ENCODE data around the gene SAMD3. TPM values are rescaled to one million over a fixed set of nuclear protein-coding genes. Genes with fewer than 3 reads are reported as not detected.

The SAMD3 gene
- total and polyA plus RNA-seq, 4 donors, result 0.08 to 4.3 (median 1.2) TPM

- 89% methylated on average over 1 of the region's 1 CpG for WGBS
- no peak for DNase-seq (ENCODE audit: low spot score)
- H3K9ac ChIP-seq (ENCODE audit: low read depth in 1 of 2, low read length in 2 of 2), result no peak overlapping the region
Observed at GRCh38 chr6:130259140-130259539, 36.4 kb upstream of the SAMD3 start.

More at GRCh38 chr6:130259140-130259539, 36.4 kb upstream of the SAMD3 start:
- Histone ChIP-seq H3K9me3 (ENCODE audit: control insufficient read depth in 4 of 4, low read length in 3 of 4) (no peaks in the 10 kb centered on the region), H3K4me3 (ENCODE audit: low read depth in 1 of 3, low read length in 3 of 3) (no peak overlapping the region), H3K36me3 (ENCODE audit: control insufficient read depth in 4 of 4, insufficient read depth in 3 of 4, low read depth in 1 of 4, low read length in 3 of 4) (no peaks in the 10 kb centered on the region), H3K4me1 (ENCODE audit: control insufficient read depth in 4 of 4, insufficient read depth in 4 of 4, low read length in 3 of 4) (no peaks in the 10 kb centered on the region), H3K27me3 (ENCODE audit: control insufficient read depth in 4 of 4, insufficient read depth in 4 of 4, low read length in 3 of 4) (no peaks in the 10 kb centered on the region), H3K27ac (ENCODE audit: low read depth in 1 of 2, low read length in 2 of 2) (no peak overlapping the region)
- TF ChIP-seq, protein P1, sequence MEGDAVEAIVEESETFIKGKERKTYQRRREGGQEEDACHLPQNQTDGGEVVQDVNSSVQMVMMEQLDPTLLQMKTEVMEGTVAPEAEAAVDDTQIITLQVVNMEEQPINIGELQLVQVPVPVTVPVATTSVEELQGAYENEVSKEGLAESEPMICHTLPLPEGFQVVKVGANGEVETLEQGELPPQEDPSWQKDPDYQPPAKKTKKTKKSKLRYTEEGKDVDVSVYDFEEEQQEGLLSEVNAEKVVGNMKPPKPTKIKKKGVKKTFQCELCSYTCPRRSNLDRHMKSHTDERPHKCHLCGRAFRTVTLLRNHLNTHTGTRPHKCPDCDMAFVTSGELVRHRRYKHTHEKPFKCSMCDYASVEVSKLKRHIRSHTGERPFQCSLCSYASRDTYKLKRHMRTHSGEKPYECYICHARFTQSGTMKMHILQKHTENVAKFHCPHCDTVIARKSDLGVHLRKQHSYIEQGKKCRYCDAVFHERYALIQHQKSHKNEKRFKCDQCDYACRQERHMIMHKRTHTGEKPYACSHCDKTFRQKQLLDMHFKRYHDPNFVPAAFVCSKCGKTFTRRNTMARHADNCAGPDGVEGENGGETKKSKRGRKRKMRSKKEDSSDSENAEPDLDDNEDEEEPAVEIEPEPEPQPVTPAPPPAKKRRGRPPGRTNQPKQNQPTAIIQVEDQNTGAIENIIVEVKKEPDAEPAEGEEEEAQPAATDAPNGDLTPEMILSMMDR (IDR thresholded peaks at IDR 0.05; ENCODE audit: low read depth, low read length, missing input control), result no peak
- TF ChIP-seq NR2F2 (IDR thresholded peaks at IDR 0.05), result no peak
- no peak for TF ChIP-seq YY1 (IDR thresholded peaks at IDR 0.05)
- TF ChIP-seq JUND (IDR thresholded peaks at IDR 0.05), result no peak
- TF ChIP-seq, protein P2, sequence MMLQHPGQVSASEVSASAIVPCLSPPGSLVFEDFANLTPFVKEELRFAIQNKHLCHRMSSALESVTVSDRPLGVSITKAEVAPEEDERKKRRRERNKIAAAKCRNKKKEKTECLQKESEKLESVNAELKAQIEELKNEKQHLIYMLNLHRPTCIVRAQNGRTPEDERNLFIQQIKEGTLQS (IDR thresholded peaks at IDR 0.05), result no peak
- no peak for TF ChIP-seq TAF1 (conservative IDR thresholded peaks at IDR 0.05)
- TF ChIP-seq, protein P3, sequence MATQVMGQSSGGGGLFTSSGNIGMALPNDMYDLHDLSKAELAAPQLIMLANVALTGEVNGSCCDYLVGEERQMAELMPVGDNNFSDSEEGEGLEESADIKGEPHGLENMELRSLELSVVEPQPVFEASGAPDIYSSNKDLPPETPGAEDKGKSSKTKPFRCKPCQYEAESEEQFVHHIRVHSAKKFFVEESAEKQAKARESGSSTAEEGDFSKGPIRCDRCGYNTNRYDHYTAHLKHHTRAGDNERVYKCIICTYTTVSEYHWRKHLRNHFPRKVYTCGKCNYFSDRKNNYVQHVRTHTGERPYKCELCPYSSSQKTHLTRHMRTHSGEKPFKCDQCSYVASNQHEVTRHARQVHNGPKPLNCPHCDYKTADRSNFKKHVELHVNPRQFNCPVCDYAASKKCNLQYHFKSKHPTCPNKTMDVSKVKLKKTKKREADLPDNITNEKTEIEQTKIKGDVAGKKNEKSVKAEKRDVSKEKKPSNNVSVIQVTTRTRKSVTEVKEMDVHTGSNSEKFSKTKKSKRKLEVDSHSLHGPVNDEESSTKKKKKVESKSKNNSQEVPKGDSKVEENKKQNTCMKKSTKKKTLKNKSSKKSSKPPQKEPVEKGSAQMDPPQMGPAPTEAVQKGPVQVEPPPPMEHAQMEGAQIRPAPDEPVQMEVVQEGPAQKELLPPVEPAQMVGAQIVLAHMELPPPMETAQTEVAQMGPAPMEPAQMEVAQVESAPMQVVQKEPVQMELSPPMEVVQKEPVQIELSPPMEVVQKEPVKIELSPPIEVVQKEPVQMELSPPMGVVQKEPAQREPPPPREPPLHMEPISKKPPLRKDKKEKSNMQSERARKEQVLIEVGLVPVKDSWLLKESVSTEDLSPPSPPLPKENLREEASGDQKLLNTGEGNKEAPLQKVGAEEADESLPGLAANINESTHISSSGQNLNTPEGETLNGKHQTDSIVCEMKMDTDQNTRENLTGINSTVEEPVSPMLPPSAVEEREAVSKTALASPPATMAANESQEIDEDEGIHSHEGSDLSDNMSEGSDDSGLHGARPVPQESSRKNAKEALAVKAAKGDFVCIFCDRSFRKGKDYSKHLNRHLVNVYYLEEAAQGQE (IDR thresholded peaks at IDR 0.05), result no peak
- no peak for TF ChIP-seq MAX (IDR thresholded peaks at IDR 0.05)
- TF ChIP-seq FOXA2 (IDR thresholded peaks at IDR 0.05), result no peak
- TF ChIP-seq EGR1 (IDR thresholded peaks at IDR 0.05; ENCODE audit: low read depth in 2 of 2), result no peak
- TF ChIP-seq GABPA (IDR thresholded peaks at IDR 0.05 in 1 of 2, conservative IDR thresholded peaks at IDR 0.05 in 1 of 2), result no peak
- no peak for TF ChIP-seq FOXA1 (IDR thresholded peaks at IDR 0.05)
- TF ChIP-seq HNF4A (conservative IDR thresholded peaks at IDR 0.05), result no peak
- TF ChIP-seq RXRA (IDR thresholded peaks at IDR 0.05), result no peak
- TF ChIP-seq HNF4G (IDR thresholded peaks at IDR 0.05), result no peak
- no peak for TF ChIP-seq RAD21 (IDR thresholded peaks at IDR 0.05)
- no peak for TF ChIP-seq SP1 (IDR thresholded peaks at IDR 0.05)
- TF ChIP-seq ZBTB33 (IDR thresholded peaks at IDR 0.05), result no peak
